ENCODE results near the gene ZNF57.

Gene ZNF57

GRCh38 chr19:2949939-2950285 is 49.2 kb downstream of the ZNF57 start:
- Histone ChIP-seq H3K27me3 (no peaks in the 10 kb centered on the region), H3K36me3 (no peaks in the 10 kb centered on the region), H3K4me1 (no peaks in the 10 kb centered on the region; the same call in none of the 2 replicates), H3K9me3 (no peaks in the 10 kb centered on the region), H3K4me3 (ENCODE audit: low read depth, low read length) (peak overlapping the region; percentile 85)
- TF ChIP-seq, protein P1, sequence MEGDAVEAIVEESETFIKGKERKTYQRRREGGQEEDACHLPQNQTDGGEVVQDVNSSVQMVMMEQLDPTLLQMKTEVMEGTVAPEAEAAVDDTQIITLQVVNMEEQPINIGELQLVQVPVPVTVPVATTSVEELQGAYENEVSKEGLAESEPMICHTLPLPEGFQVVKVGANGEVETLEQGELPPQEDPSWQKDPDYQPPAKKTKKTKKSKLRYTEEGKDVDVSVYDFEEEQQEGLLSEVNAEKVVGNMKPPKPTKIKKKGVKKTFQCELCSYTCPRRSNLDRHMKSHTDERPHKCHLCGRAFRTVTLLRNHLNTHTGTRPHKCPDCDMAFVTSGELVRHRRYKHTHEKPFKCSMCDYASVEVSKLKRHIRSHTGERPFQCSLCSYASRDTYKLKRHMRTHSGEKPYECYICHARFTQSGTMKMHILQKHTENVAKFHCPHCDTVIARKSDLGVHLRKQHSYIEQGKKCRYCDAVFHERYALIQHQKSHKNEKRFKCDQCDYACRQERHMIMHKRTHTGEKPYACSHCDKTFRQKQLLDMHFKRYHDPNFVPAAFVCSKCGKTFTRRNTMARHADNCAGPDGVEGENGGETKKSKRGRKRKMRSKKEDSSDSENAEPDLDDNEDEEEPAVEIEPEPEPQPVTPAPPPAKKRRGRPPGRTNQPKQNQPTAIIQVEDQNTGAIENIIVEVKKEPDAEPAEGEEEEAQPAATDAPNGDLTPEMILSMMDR (IDR thresholded peaks at IDR 0.05; ENCODE audit: low read depth, low read length): no peak
- DNase-seq: peak; percentile 72

- Histone ChIP-seq H3K4me3 (ENCODE audit: low read depth, low read length) (peak overlapping the region; percentile 85), H3K27me3 (no peaks in the 10 kb centered on the region), H3K9me3 (no peaks in the 10 kb centered on the region), H3K4me1 (no peaks in the 10 kb centered on the region; the same call in none of the 2 replicates), H3K36me3 (no peaks in the 10 kb centered on the region)
- peak; percentile 100 for DNase-seq
- TF ChIP-seq, protein P1 (IDR thresholded peaks at IDR 0.05; ENCODE audit: low read depth, low read length): no peak
Observed at GRCh38 chr19:2950286-2951124, 49.8 kb downstream of the ZNF57 start.

DNA sequence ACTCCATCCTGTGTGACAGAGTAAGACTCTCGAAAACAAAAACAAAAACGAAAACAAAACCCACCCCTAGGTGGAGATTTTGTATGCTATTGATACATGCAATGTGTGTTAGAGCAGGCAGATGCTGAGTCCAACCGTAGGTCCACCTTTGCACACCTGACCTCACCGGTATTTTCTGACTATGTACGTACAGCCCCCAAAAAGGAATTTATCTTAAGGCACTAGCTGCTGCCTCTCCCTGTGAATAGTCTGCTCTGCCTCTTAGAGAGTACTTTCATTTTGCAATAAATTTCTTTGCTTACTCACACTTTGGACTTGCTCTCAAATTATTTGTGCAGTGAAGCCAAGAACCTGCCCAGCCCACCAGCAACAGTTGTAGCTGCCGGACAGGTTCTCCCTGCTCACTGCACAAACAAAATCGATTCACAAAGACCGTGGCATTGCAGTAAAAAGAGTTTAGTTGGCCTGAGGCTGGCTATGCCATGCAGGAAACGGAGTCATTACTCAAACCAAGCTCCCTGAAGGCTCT is 52.3 kb downstream of the ZNF57 start:
- no peak for DNase-seq
- Histone ChIP-seq H3K4me3 (ENCODE audit: low read depth, low read length) (no peak overlapping the region), H3K27me3 (no peaks in the 10 kb centered on the region), H3K9me3 (peaks cover 4% of the 10 kb centered on the region; the same call in 1 of the 2 replicates), H3K36me3 (no peaks in the 10 kb centered on the region), H3K4me1 (no peaks in the 10 kb centered on the region; the same call in none of the 2 replicates)
- TF ChIP-seq, protein P1 (IDR thresholded peaks at IDR 0.05; ENCODE audit: low read depth, low read length): no peak

GRCh38 chr19:2957160-2957559 is 56.4 kb downstream of the ZNF57 start:
- Histone ChIP-seq H3K9me3 (peaks cover 4% of the 10 kb centered on the region; the same call in 1 of the 2 replicates), H3K4me1 (no peaks in the 10 kb centered on the region), H3K36me3 (no peaks in the 10 kb centered on the region), H3K4me3 (ENCODE audit: low read depth, low read length) (no peak overlapping the region), H3K27me3 (no peaks in the 10 kb centered on the region)
- TF ChIP-seq, protein P1 (IDR thresholded peaks at IDR 0.05; ENCODE audit: low read depth, low read length): no peak
- DNase-seq: no peak

- no peaks in the 10 kb centered on the region for H3K36me3 ChIP-seq
- DNase-seq: no peak
- peaks cover 4% of the 10 kb centered on the region; the same call in 1 of the 2 replicates for H3K9me3 ChIP-seq
- H3K27me3 ChIP-seq: no peaks in the 10 kb centered on the region
- H3K4me3 ChIP-seq (ENCODE audit: low read depth, low read length): no peak overlapping the region
- no peaks in the 10 kb centered on the region for H3K4me1 ChIP-seq
- TF ChIP-seq, protein P1 (IDR thresholded peaks at IDR 0.05; ENCODE audit: low read depth, low read length): no peak
Observed at GRCh38 chr19:2960120-2960519, 59.4 kb downstream of the ZNF57 start.
